GM21381 (cell line): Measurements from ENCODE around the gene YES1.
"Not testable (repeated sequence)": the region's sequence is repeated elsewhere in the genome, so short reads cannot be mapped to it uniquely, and the experiment has no call there.

Experiments used
- ATAC-seq: cut with Tn5 transposase; IDR thresholded peaks from one replicate; pipeline ENCODE4 v1.9.1; 2021; ENCODE audit warnings: mild to moderate bottlenecking, moderate library complexity; ENCODE audit not compliant: unreplicated experiment

Gene YES1

DNA sequence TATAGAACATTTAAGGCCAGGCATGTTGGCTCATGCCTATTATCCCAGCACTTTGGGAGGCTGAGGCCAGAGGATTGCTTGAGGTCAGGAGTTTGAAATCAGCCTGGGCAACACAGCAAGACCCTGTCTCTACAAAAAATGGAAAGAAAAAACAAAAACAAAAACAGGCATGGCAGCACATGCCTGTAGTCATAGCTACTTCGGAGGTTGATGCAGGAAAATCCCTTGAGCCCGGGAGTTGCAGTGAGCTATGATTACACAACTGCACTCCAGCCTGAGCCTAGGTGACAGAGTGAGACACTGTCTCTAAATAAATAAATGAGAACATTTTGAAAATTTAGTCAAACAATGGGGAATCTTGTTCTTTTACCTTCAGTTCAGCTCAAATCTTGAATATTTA, 12.1 kb upstream of the YES1 start:
- no peak for ATAC-seq

DNA sequence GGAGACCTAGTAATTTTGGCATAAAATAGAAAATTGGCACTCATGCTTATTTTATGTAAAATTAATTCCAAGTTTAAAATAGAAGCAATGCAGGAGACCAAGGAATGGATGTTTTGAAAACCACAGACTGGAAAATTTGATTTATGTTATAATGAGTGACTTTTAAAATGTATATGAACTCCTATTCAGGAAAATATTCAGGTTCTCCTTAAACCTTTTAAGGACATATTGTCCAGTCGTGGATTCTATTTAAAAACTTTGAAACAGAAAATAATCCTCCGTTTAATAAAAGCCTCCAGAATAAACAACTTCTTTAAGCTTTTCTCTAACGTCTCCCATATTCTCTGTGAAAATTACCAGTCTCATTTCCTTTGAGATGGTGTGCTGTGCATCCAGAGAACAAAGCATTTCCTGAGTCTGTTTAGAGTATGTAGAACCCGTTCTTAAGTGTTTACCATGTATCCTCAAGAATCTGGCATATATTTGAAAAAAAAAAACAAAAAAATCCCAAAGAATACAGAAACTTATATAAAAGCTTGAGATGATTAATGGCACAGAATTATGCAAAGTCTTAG, 8.6 kb upstream of the YES1 start:
- ATAC-seq = no peak

DNA sequence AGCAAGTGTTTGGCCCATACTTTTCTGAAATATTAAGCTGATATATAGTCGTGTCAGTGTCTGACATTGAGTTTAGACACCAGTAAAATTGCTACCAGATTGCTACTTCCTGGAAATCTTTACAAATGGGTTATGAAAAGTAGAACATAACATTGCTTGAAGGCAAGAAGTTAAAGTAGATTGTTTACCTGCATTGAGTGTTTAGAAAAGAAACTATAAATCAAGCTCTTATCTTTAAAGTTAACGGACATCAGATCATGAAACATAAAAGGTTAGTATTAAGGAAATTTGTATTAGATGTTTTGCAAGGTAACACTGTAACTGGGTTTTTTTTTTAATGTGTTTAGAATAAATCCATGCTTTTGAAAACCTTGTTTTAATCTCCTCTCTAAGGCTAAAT, 4.8 kb upstream of the YES1 start:
- ATAC-seq = no peak

DNA sequence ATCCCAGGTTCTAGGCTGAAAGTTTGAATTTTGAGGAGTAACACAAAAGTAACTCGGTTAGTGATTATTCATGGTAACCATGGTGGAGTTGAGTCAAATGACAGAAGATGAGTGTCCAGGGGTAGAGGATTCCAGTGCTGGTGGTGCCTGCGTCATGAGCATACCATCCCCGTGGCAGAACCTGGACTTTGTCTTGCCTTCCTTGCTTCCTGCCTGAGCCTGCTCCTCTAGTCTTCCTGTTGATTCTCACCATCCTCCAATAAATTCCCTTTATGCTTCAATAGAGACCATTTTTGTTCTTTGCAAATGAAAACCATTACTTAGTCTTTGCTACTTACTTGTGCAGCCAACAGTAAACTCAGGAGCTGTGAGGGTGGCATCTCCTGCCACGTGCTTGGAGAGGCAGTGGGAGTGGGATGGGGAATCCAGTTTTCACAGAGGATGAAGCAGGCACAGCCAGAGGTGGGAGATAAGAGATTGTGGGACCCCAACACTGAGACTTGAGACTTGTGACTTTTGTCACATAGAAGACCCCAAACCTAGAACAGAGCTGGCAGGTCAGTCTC, 4.1 kb upstream of the YES1 start:
- ATAC-seq = no peak

DNA sequence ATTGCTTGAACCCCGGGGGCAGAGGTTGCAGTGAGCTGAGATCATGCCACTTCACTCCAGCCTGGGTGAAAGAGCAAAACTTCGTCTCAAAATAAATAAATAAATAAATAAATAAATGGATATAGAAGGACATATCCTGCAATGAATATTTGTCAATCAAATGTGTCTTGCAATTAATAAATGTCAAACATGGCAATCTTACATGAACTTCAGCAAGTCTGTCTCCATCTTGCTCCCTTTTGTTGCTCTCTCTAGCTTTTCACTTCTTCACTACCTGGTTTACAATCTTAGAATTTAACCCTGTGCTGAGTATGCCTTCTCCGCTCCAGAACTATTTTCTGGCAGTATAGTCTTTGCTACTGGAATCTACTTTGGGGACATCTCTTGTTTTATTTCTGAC, 3.3 kb upstream of the YES1 start:
- ATAC-seq = no peak

DNA sequence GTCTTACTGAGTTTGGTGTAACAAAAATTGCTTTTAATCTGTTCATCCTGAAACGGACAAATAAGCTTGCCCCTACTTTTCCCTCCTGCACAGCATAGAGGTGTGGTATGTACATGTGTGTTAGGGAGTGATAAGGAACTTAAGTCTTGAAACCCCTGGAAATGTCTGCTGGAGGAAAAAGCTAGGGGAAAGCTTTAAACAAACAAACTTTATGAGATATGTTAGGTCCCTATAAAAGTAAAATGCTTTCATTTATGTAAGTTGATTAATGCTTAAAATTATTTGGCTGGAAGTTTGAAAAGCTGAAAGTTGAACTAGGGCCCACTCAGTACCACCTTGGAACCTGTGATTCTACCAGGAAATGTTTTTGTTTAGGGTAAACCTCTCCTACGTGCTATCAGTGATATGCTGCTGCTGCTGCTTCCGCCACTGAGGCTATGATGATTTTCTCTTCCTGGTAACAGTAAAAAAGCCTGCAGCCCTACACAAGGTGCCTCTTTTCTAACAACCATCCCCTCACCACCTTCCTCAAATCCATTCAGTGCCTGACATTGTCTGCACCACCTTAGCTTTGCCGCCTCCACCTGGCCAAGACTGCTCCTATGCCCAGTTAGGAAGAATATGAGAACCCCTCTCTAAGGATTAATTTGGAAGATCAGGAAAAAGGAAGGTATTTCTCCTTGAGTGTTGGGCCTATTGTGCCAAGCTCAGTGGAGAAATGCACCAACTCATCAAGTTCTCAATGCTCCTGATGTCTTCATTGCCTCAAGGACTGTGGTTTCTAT, 2.5 kb upstream of the YES1 start:
- no peak for ATAC-seq

DNA sequence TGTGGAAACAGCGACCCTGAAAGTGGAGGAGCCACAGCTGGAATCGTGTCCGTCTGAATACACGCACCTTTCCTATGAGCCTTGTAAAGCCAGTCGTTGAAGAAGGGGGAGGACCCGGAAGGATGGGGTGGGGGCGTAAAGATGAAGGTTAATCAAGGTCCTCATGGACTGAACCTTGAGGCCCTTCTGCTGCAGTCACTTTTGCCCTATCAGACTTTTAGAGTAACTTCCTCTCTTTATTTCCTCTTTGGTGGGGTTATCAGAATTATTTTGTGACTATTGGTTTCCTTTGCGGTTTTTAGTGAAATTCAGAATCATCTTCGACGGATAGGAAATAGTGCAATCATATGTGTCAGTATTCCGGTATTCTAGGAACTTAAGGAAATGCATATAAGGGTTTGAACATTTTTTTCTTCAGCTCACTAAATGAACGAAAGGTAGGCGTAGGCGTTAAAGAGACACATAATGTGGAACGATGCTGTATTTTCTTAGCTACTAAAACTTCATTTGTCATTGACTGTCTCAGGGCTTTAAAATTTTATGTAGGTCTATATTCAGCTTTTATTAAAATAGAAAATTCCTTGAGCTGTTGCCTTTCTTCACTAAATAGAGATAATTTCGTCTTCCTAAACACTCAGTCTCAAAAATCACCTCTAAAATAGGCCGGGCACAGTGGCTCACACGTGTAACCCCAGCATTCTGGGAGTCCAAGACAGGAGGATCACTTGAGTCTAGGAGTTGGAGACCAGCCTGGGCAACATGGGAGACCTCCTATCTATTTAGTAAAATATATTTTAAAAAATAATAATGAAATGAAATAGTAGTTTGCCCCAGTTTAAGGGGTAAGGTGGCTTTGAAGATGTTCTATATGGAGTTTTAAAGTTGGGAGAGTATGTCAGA, 1.4 kb upstream of the YES1 start:
- ATAC-seq = no peak

DNA sequence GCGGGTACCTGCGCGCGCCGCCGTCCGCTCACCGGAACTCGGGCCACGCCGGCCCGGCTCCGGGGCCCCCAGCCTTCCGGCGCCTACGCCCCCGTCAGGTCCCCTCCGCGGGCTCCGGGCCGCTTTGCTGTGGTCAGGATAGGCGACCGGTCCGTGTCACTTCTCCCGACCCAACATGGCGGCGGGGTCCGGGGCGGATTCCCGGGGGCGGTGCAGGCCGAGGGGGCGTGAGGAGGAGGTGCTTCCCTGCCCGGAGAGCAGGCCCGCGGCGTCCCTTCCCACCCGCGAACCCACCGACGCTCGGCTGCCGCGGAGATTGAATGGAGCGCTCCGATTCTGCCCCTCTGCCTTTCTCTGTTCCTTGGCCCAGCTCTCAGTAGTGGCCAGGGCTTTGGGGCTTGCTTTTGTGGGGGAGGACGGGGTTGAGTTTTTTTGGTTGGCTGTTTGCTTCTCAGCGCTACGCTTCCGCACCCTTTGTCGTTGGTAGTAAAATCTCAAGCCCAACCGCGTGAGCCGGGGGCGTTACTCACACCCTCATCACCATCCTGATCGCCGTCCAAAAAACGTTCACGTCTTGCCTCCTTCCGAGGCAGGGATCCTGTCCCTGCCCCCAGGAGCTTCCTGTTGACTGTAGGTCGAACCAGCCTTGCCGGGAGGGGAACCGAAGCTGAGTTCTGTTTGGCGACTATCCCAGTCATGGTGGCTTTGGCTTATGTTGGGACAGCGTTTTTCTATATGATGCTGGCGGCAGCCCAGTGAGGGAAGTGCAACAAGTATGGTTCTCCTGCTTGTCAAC, 532 bp upstream of the YES1 start:
- peak; percentile 39 for ATAC-seq

DNA sequence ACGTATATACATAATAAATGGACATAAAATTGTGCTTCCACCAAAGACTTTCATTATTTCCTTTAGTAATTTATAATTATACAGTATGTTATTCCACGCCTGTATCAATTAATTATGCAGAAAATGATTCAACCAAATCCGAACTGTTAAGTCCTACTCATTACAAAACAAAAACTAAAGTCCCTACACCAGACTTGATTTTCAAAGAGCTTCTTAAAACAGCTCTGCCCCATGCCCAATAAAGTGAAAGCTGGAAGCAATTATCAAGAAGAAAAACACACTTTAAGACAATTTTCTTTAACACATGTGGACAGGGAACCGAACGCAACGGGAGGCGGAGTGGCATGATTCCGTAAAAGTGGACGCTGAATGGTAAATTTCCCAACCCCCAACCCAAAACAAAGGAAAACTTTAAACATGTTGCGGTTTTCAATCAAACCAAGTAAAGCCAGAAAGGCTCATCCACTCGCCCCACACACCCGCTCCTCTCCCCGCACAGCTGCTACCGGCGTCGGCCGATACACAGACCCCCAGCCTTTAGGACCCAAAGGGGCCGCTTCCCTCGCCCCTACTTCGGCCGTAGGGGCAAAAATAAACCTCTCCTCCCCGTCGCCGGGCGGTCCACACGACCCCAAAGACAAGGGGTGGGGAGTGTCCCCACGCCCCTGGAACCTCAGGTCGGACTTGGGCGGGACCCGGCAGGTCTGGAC, 705 bp downstream of the YES1 start:
- peak; percentile 15 for ATAC-seq

DNA sequence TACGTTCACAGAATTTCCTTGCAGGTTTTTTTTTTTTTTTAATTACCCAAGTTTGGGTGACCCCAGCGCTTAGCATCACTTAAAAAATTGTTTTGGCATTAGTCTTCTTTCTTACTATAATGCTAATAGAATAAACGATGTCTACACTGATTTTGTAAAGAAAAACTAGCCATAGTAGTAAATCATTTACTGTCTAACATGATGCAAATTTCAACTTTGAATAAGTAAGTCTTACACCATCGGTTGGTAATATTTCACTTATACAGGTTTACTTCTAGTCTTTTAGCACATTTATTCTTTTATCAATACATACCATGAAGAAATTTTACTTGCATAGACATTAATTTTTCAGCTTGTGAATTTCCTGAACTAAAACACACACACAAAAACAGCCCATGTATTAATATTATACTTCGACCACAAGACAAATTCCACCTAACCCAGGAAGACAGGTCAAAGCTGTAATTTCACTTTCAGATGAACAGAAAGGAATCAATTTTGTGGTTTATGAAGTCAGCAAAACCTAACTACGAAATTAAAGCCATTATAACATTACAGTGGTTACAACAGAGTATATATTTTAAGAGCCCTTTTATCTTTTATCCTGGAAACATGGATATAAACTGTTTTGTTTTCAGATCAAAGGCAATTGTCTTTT, 1.9 kb downstream of the YES1 start:
- ATAC-seq = no peak

DNA sequence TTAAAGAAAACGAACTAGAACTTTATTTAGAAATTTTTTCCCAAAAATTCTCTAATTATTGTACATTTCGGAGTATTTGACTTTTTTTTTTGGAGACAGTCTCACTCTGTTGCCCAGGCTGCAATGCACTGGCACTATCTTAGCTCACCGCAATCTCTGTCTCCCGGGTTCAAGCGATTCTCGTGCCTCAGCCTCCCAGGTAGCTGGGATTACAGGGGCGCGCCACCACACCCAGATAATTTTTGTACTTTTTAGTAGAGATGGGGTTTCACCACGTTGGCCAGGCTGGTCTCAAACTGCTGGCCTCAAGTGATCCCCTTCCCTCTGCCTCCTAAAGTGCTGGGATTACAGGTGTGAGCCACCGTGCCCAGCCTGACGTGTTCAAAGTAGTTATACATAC, 2.8 kb downstream of the YES1 start:
- not testable (repeated sequence) for ATAC-seq

DNA sequence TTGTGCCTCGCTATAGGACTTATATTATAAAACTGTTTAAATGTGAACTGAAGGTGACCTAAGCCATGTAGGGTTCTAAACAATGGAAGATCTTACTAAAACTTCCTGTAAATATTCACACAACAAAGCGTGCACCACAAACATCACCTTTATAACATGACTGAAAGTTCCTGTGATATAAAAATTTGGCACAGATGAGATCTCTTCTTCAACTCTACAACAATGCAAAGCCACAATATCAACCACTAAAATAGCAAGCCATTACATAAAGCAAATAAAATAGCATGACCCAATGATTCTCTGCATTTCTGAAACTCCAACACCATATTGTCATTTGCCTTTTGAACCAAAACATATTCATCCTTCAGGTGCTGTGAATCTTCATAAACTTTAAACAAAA, 3.5 kb downstream of the YES1 start:
- no peak for ATAC-seq

DNA sequence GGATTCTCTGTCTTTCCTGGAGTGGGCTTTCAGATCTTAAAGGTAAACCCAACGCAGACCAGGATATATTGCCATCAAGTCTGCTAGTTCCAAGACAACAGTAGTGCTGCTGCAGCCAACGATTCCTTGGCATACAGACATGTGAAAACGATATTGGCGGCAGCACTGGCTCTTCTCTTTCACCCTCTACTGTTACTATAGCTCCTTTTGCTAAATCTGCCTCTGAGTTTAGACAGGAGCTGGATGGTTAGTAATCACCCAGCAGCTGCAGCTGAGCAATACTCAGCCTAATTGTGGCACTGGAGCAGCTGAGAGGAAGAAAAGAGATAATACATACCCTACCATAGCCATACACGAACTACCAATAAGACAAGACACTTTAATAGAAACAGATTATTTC, 4.0 kb downstream of the YES1 start:
- no peak for ATAC-seq

DNA sequence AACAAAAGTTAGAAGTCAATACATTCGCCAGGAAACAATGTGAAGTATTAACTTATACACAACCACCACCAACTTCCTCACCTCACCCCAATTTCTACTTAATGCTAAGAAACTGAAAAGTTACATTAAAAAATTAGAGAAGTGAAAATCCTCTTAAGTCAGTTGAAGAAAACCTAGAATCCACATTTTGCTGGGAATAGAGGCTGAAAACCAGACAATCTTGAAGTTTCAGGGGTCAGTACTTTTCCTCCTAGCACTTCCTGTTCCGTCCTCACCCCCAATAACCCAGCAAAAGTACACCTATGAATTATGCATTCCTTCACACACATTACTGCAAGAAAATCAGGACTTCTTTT, 6.3 kb downstream of the YES1 start:
- peak; percentile 39 for ATAC-seq

DNA sequence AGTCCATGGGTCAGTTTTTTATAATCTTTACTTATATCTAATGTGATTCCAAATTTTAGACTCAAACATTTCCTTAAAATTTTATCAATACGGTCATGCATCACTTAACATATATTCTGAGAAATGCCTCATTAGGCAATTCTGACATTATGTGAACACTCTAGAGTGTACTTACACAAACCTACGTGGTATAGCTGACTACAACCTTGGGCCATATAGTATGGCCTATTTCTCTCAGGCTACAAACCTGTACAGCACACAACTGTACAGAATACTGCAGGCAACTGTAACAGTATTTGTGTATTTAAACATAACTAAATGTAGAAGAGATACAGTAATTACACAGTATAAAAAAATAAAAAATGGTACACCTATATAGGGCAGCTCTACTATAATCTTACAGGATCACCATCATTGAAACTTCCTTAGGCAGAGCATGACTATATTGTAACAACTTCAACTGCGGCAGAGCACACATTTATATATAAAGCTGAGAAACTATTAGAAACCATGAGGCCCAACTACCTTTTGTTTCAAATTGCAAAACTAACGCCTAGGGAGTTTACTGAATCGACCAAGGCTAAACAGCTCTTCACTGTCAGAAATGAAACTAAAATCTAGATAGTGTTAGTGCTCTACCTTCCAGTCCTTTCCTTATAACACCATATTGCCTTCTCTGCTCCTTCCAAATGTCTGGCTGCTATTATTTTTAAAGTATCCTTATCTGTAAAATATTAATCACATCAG, 6.9 kb downstream of the YES1 start:
- peak; percentile 40 for ATAC-seq

DNA sequence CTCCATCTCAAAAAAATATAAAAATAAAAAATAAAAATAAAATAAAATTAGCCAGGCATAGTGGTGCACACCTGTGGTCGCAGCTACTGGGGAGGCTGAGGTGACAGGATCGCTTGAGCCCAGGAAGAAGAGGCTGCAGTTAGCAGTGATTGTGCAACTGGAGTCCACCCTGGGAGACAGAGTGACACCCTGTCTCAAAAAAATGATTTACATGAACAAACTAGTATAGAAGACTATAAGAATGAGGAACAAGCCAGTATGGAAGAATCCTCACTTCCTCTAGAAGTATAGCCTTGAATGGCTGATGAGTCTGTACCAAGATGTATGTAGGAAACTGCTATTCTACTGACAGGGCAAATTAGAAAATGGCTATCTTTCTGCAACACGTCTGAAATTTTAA, 10.9 kb downstream of the YES1 start:
- no peak for ATAC-seq

DNA sequence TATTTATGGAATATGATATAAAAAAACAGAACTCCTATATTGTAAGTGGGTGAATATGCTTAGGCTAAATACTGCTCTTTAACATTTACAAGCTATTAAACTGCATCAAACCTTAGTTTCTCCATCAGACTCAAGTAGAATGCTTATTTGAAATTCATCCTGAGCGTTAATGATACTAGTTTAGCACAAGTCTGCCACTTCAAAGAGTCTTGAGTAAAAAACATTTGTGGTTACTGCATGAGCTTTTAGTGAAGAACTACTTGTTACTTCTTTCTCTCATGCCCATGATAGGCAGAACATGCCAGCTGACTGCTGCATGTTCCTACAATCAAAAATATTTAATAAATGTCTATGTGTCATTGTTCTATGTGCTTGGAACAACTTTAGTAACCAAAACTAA, 12.1 kb downstream of the YES1 start:
- no peak for ATAC-seq

DNA sequence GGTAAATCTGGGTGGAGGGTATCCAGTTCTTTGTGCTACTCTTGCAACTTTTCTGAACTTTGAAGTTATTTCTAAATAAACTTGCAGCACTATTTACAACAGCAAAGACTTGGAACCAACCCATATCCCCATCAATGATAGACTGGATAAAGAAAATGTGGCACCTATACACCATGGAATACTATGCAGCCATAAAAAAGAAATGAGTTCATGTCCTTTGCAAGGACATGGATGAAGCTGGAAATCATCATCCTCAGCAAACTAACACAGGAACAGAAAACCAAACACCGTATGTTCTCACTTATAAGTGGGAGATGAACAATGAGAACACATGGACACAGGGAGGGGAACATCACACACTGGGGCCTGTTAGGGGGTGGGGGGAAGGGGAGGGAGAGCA, 16.7 kb downstream of the YES1 start:
- not testable (repeated sequence) for ATAC-seq

DNA sequence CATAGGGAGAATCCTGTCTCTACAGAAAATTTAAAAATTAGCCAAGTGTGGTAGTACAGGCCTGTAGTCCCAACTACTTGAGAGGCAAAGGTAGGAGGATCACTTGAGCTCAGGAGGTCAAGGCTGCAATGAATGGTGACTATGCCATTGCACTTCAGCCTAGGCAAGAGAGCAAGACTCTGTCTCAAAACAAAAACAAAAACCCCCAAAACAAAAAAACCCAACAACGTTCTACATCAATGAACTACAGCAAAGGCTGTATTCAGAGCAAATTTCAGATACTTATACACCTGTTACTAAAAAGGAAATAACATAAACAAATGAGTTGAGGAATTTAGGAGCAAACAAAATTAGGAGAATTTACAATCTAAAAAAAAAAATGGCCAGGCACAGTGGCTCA, 22.6 kb downstream of the YES1 start:
- ATAC-seq = no peak
